22Rv1 (cell line): ENCODE data around the gene FCAMR.

ENCODE experiments used
- CTCF ChIP-seq: fragments of 450-650 bp; IDR thresholded peaks from 2 replicates; pipeline ENCODE4 v1.5.1; 2017; ENCODE audit warnings: mild to moderate bottlenecking
- ZFX ChIP-seq: fragments of 450-650 bp; IDR thresholded peaks from 2 replicates; pipeline ENCODE4 v1.6.1; 2017; ENCODE audit warnings: antibody characterized with exemption, borderline replicate concordance

GRCh38 chr1:206963740-206964139, 6.5 kb downstream of the FCAMR start:
- TF ChIP-seq CTCF = no peak
- TF ChIP-seq ZFX = no peak
